ENCODE results near the gene R3HDM2.

The R3HDM2 gene

GRCh38 chr12:57224973-57225679, 205.7 kb downstream of the R3HDM2 start:
- DNase-seq, result peak; percentile 34

GRCh38 chr12:57224278-57224972, 206.4 kb downstream of the R3HDM2 start:
- DNase-seq, result no peak

GRCh38 chr12:57223191-57224165, 207.4 kb downstream of the R3HDM2 start:
- DNase-seq, result no peak

- DNase-seq, result no peak
Observed at GRCh38 chr12:57222286-57223190, 208.3 kb downstream of the R3HDM2 start.

- DNase-seq, result no peak
Observed at GRCh38 chr12:57221169-57221917, 209.5 kb downstream of the R3HDM2 start.

GRCh38 chr12:57220770-57221168, 210.1 kb downstream of the R3HDM2 start:
- DNase-seq, result no peak

- DNase-seq, result no peak
Observed at GRCh38 chr12:57219993-57220754, 210.7 kb downstream of the R3HDM2 start.

GRCh38 chr12:57219205-57219992, 211.4 kb downstream of the R3HDM2 start:
- no peak for DNase-seq

- no peak for DNase-seq
Observed at GRCh38 chr12:57218030-57218853, 212.6 kb downstream of the R3HDM2 start.

GRCh38 chr12:57216921-57217879, 213.6 kb downstream of the R3HDM2 start:
- peak; percentile 11 for DNase-seq

- DNase-seq, result peak; percentile 58
Observed at GRCh38 chr12:57216014-57216911, 214.6 kb downstream of the R3HDM2 start, which contains the start of gene NXPH4. NXPH4 (plus strand) TSS chr12:57216794; CDS start chr12:57216970, 176 bp downstream.

GRCh38 chr12:57215668-57216013, 215.2 kb downstream of the R3HDM2 start:
- peak; percentile 25 for DNase-seq

GRCh38 chr12:57215065-57215464, 215.8 kb downstream of the R3HDM2 start:
- no peak for DNase-seq

- DNase-seq, result peak; percentile 60
Observed at GRCh38 chr12:57214398-57214781, 216.5 kb downstream of the R3HDM2 start.

GRCh38 chr12:57213763-57214397, 217.0 kb downstream of the R3HDM2 start:
- no peak for DNase-seq

All from stimulated activated naive CD4-positive, alpha-beta T cell treated with Interleukin-2 at 50 U/mL for 16 hours (primary cell).